ENCODE data around the gene ICOS. TPM values are rescaled to one million over a fixed set of nuclear protein-coding genes. Genes with fewer than 3 reads are reported as not detected.
"Not testable (repeated sequence)": the region's sequence is repeated elsewhere in the genome, so short reads cannot be mapped to it uniquely, and the experiment has no call there.

The ICOS gene
- total RNA-seq, 1 donor from 2014 or later = not detected

DNA sequence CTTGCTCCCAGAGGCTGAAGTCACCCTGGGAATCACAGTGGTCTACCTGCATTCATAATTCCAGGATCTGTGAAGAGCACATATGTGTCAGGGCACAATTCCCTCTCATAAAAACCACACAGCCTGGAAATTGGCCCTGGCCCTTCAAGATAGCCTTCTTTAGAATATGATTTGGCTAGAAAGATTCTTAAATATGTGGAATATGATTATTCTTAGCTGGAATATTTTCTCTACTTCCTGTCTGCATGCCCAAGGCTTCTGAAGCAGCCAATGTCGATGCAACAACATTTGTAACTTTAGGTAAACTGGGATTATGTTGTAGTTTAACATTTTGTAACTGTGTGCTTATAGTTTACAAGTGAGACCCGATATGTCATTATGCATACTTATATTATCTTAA is 24.2 kb downstream of the ICOS start:
- no peaks in the 10 kb centered on the region for H3K36me3 Mint-ChIP-seq (ENCODE audit: low read depth, unreplicated experiment)
- H3K4me3 Mint-ChIP-seq (ENCODE audit: unreplicated experiment) = no peak overlapping the region
- no peak for DNase-seq (ENCODE audit: low spot score)
- peaks cover 2% of the 10 kb centered on the region for H3K27me3 Mint-ChIP-seq (ENCODE audit: unreplicated experiment)
- H3K9me3 Mint-ChIP-seq (ENCODE audit: unreplicated experiment) = no peaks in the 10 kb centered on the region
- H3K27ac Mint-ChIP-seq (ENCODE audit: unreplicated experiment) = no peak overlapping the region
- no peaks in the 10 kb centered on the region for H3K4me1 Mint-ChIP-seq (ENCODE audit: unreplicated experiment)
- TF ChIP-seq CTCF (IDR thresholded peaks at IDR 0.05; ENCODE audit: unreplicated experiment) = no peak

GRCh38 chr2:203965190-203965589 is 28.6 kb downstream of the ICOS start:
- H3K9me3 Mint-ChIP-seq (ENCODE audit: unreplicated experiment); H3K27me3 Mint-ChIP-seq (ENCODE audit: unreplicated experiment); DNase-seq (ENCODE audit: low spot score); H3K4me3 Mint-ChIP-seq (ENCODE audit: unreplicated experiment); H3K36me3 Mint-ChIP-seq (ENCODE audit: low read depth, unreplicated experiment); H3K27ac Mint-ChIP-seq (ENCODE audit: unreplicated experiment); H3K4me1 Mint-ChIP-seq (ENCODE audit: unreplicated experiment): not testable (repeated sequence)

- H3K4me1 Mint-ChIP-seq (ENCODE audit: unreplicated experiment) = no peaks in the 10 kb centered on the region
- no peak for TF ChIP-seq CTCF (IDR thresholded peaks at IDR 0.05; ENCODE audit: unreplicated experiment)
- peaks cover 2% of the 10 kb centered on the region for H3K27me3 Mint-ChIP-seq (ENCODE audit: unreplicated experiment)
- no peaks in the 10 kb centered on the region for H3K9me3 Mint-ChIP-seq (ENCODE audit: unreplicated experiment)
- no peaks in the 10 kb centered on the region for H3K36me3 Mint-ChIP-seq (ENCODE audit: low read depth, unreplicated experiment)
- DNase-seq (ENCODE audit: low spot score) = no peak
- H3K27ac Mint-ChIP-seq (ENCODE audit: unreplicated experiment) = no peak overlapping the region
- no peak overlapping the region for H3K4me3 Mint-ChIP-seq (ENCODE audit: unreplicated experiment)
Observed at GRCh38 chr2:203971251-203971650, 34.7 kb downstream of the ICOS start.

- Mint-ChIP-seq H3K27ac (ENCODE audit: unreplicated experiment) (no peak overlapping the region), H3K4me3 (ENCODE audit: unreplicated experiment) (no peak overlapping the region), H3K4me1 (ENCODE audit: unreplicated experiment) (no peaks in the 10 kb centered on the region), H3K9me3 (ENCODE audit: unreplicated experiment) (no peaks in the 10 kb centered on the region), H3K36me3 (ENCODE audit: low read depth, unreplicated experiment) (no peaks in the 10 kb centered on the region), H3K27me3 (ENCODE audit: unreplicated experiment) (peaks cover 3% of the 10 kb centered on the region)
- DNase-seq (ENCODE audit: low spot score) = no peak
- no peak for TF ChIP-seq CTCF (IDR thresholded peaks at IDR 0.05; ENCODE audit: unreplicated experiment)
Observed at GRCh38 chr2:203972066-203972465, 35.5 kb downstream of the ICOS start.

DNA sequence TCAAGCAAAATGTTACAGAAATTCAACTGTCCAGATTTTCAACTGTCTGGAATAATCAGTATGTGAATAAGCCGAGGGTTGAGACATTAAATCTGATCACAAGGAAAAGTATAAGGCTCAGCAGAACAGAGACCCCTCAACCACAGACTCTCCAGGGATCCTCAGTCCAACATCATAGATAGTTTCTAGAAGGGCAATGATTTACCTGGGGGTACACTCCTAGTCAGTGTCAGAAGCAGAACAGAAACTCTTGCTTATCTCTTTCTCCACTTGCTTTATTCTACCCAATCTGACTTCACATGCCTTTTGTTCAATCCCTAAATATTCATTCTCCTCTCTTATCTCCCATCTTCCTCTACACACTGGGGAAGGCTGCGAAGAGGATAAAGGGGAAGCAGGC is 36.4 kb downstream of the ICOS start:
- no peak for DNase-seq (ENCODE audit: low spot score)
- TF ChIP-seq CTCF (IDR thresholded peaks at IDR 0.05; ENCODE audit: unreplicated experiment) = no peak
- no peak overlapping the region for H3K27ac Mint-ChIP-seq (ENCODE audit: unreplicated experiment)
- H3K4me3 Mint-ChIP-seq (ENCODE audit: unreplicated experiment) = no peak overlapping the region
- H3K9me3 Mint-ChIP-seq (ENCODE audit: unreplicated experiment) = no peaks in the 10 kb centered on the region
- peaks cover 3% of the 10 kb centered on the region for H3K27me3 Mint-ChIP-seq (ENCODE audit: unreplicated experiment)
- no peaks in the 10 kb centered on the region for H3K36me3 Mint-ChIP-seq (ENCODE audit: low read depth, unreplicated experiment)
- H3K4me1 Mint-ChIP-seq (ENCODE audit: unreplicated experiment) = no peaks in the 10 kb centered on the region

DNA sequence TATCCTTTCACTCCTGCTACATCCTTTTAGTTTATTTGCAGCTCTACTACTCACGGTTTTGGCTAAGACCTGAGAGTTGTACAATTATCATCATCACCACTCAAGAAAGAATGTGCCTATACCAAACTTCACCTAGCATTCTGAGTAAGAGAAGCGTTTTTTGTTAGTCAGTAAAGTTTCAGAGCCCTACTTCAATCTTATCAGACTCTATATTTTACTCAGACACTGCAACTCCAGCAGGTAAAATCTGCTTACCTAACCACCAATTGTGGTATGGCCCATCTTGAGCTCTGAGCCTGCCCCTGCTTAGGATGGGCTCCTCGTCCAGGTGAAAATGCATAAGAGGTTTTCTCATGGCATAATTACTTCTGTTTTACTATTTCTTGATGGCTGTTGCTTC is 37.1 kb downstream of the ICOS start:
- TF ChIP-seq CTCF (IDR thresholded peaks at IDR 0.05; ENCODE audit: unreplicated experiment) = no peak
- no peaks in the 10 kb centered on the region for H3K4me1 Mint-ChIP-seq (ENCODE audit: unreplicated experiment)
- no peak overlapping the region for H3K27ac Mint-ChIP-seq (ENCODE audit: unreplicated experiment)
- peaks cover 3% of the 10 kb centered on the region for H3K27me3 Mint-ChIP-seq (ENCODE audit: unreplicated experiment)
- no peak overlapping the region for H3K4me3 Mint-ChIP-seq (ENCODE audit: unreplicated experiment)
- no peaks in the 10 kb centered on the region for H3K36me3 Mint-ChIP-seq (ENCODE audit: low read depth, unreplicated experiment)
- no peaks in the 10 kb centered on the region for H3K9me3 Mint-ChIP-seq (ENCODE audit: unreplicated experiment)
- no peak for DNase-seq (ENCODE audit: low spot score)
